T-cell (primary cell): ENCODE data around the gene TMEM256. TPM values are rescaled to one million over a fixed set of nuclear protein-coding genes. Genes with fewer than 3 reads are reported as not detected.

ENCODE experiments used
- ATAC-seq, 4 experiments: fragments of 200-7000 bp in 3 of 4; fragments of 150-1000 bp in 1 of 4; cut with Tn5 transposase; replicated peaks in 1 of 4; 1 replicate in 3 of 4; 2 replicates in 1 of 4; pipeline ENCODE4 v1.10.0; 2021; ENCODE audit warnings: moderate library complexity in 3 of 4, mild to moderate bottlenecking in 2 of 4, moderate number of reproducible peaks in 1 of 4
- CTCF ChIA-PET, 2 donors: fragments of 300-600 bp; sonication (Branson Sonifier 250); formaldehyde crosslinking; loops; one replicate each; lab custom pipeline; 2022; ENCODE audit warnings: antibody characterized with exemption in 2 of 2; lab: Charles Lee
- POLR2A ChIA-PET, 2 donors: fragments of 300-600 bp; sonication (Branson Sonifier 250); formaldehyde crosslinking; loops; one replicate each; lab custom pipeline; 2022; ENCODE audit warnings: antibody characterized with exemption in 2 of 2; lab: Charles Lee
- DNase-seq, 35 experiments: peaks; one replicate each; pipeline versions ENCODE4 v3.0.0 to v3.0.0-alpha.2; 2013 to 2023
- H3K27ac ChIP-seq: one replicate; pipeline ENCODE4 v1.5.1; 2013; ENCODE audit warnings: low read length
- H3K27me3 ChIP-seq, 2 experiments: replicated peaks in 1 of 2; 1 replicate in 1 of 2; 2 replicates in 1 of 2; pipeline versions ENCODE4 v1.6.1 to v1.7.0; 2013; ENCODE audit warnings: low read length in 1 of 2, mixed read lengths in 1 of 2; ENCODE audit not compliant: control insufficient read depth in 2 of 2, insufficient read depth in 2 of 2; ENCODE audit errors: extremely low read depth in 1 of 2
- H3K36me3 ChIP-seq, 2 donors: 1 replicate in 1 of 2; 2 replicates in 1 of 2; pipeline versions ENCODE4 v1.6.1 to v1.7.0; 2013; ENCODE audit warnings: low read length in 1 of 2; ENCODE audit not compliant: control insufficient read depth in 2 of 2, insufficient read depth in 1 of 2; ENCODE audit errors: extremely low read depth in 1 of 2
- H3K4me1 ChIP-seq, 2 experiments: 1 replicate in 1 of 2; 2 replicates in 1 of 2; pipeline versions ENCODE4 v1.6.1 to v1.7.0; 2013; ENCODE audit warnings: low read length in 2 of 2, mixed read lengths in 1 of 2; ENCODE audit not compliant: insufficient read depth in 2 of 2, control insufficient read depth in 1 of 2; ENCODE audit errors: extremely low read depth in 1 of 2
- H3K4me3 ChIP-seq, 2 donors: 1 replicate in 1 of 2; 2 replicates in 1 of 2; pipeline versions ENCODE4 v1.5.1 to v1.7.0; 2013; ENCODE audit warnings: mild to moderate bottlenecking in 2 of 2, low read length in 1 of 2, moderate library complexity in 1 of 2; ENCODE audit not compliant: control insufficient read depth in 1 of 2; ENCODE audit errors: extremely low read depth in 1 of 2
- H3K9me3 ChIP-seq: 2 replicates; pipeline ENCODE4 v1.7.0; 2013
- H3K27ac Mint-ChIP-seq, 2 donors: one replicate each; pipeline ENCODE4 v1.8.0; 2020 to 2021; ENCODE audit warnings: mild to moderate bottlenecking in 2 of 2, mixed read lengths in 2 of 2
- H3K27me3 Mint-ChIP-seq, 2 donors: one replicate each; pipeline ENCODE4 v1.8.0; 2021 to 2022; ENCODE audit warnings: mixed read lengths in 2 of 2
- H3K36me3 Mint-ChIP-seq: one replicate; pipeline ENCODE4 v1.8.0; 2021; ENCODE audit warnings: mixed read lengths
- H3K4me1 Mint-ChIP-seq, 3 donors: one replicate each; pipeline ENCODE4 v1.8.0; 2020 to 2022; ENCODE audit warnings: mixed read lengths in 3 of 3, mild to moderate bottlenecking in 1 of 3
- H3K4me3 Mint-ChIP-seq, 3 donors: one replicate each; pipeline ENCODE4 v1.8.0; 2020 to 2022; ENCODE audit warnings: mild to moderate bottlenecking in 3 of 3, mixed read lengths in 3 of 3, moderate library complexity in 3 of 3
- H3K9me3 Mint-ChIP-seq, 3 donors: one replicate each; pipeline ENCODE4 v1.8.0; 2020 to 2022; ENCODE audit warnings: mixed read lengths in 3 of 3
- WGBS: methylation state at CpG from one replicate; pipeline ENCODE4 v1.1.5; 2013; ENCODE audit warnings: missing lambda C conversion rate; ENCODE audit not compliant: insufficient coverage; 5-methylcytosine and 5-hydroxymethylcytosine counted together
- total RNA-seq, 35 experiments: library from RNA in 6 of 35; stranded (reverse) in 6 of 35; fragments of 120-200 nt in 1 of 35; gene quantifications; one replicate each; pipeline versions ENCODE4 v1.2.1 to v1.2.4 and lab custom pipeline; 2013 to 2026

TMEM256 gene
- total RNA-seq, 5 donors from 2014 or later (not counting 1 experiment from before 2014, with no cell fraction given): 28.7 to 48.9 (median 45.6) TPM

DNA sequence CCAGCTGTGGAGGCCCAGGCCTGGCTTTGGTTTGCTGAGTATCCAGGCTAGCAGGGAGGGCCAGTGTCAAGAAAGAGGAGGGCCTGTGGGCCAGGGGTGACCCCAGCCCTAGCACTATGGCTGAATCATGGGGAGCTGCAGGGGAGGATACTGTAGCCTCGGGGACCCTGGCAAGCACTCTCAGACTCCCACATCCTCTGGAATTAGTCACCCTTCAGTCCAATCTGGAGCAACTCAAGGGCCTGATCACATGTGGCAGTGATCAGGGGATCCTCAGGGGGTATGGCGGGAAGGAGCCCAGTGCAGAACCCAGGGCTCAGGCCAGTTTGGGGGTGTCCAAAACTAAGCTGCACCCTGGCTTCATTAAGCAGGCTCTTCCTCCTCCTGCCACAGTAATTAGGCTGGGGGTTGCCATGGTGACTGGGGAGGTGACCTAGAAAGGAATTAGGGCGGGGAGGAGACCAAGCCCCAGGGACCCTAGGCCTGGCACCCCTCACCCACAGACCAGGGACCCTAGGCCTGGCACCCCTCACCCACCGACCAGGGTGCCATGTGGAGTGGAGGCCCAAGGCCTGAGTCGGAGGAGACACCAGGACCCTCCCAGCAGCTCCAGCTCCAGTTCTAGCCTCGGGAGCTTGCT is 9.6 kb upstream of the TMEM256 start:
- H3K9me3 Mint-ChIP-seq: no peaks in the 10 kb centered on the region
- POLR2A ChIA-PET: no interaction called here
- H3K27ac Mint-ChIP-seq: no peak overlapping the region
- Histone ChIP-seq H3K9me3 (no peaks in the 10 kb centered on the region), H3K4me3 (no peak overlapping the region), H3K36me3 (no peaks in the 10 kb centered on the region), H3K4me1 (peaks cover 0 to 5% of the 10 kb centered on the region in 2 experiments), H3K27ac (no peak overlapping the region), H3K27me3 (peaks cover 0 to 6% of the 10 kb centered on the region in 2 experiments)
- no peak for DNase-seq
- ATAC-seq: no peak
- no peak overlapping the region for H3K4me3 Mint-ChIP-seq
- H3K27me3 Mint-ChIP-seq: no peaks in the 10 kb centered on the region
- H3K36me3 Mint-ChIP-seq: no peaks in the 10 kb centered on the region
- peaks cover 0 to 4% (median 2%) of the 10 kb centered on the region in 3 donors for H3K4me1 Mint-ChIP-seq
- CTCF ChIA-PET: no interaction called here
- WGBS: 80% methylated on average over 3 of the region's 6 CpGs

DNA sequence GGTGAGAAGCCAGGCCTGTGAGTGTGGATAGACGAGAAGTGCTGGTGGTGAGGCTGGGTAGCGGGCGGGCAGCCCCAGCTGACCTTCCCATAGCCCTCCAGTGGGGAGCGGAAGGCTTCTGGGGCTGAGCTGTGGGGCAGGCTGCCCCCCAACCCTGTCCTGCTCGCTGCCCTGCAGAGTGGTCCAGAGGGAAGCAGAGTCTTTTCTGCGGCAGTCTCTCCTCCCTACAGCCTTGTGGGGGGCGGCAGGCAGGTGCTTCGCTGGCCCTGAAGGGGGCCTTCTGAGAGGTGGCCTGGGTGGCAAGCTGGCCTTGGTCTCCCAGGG is 7.5 kb upstream of the TMEM256 start:
- POLR2A ChIA-PET: no interaction called here

GRCh38 chr17:7410634-7411426 is 6.9 kb upstream of the TMEM256 start:
- Mint-ChIP-seq H3K4me1 (peaks cover 3 to 11% (median 5%) of the 10 kb centered on the region in 3 donors), H3K4me3 (no peak overlapping the region), H3K27ac (no peak overlapping the region), H3K36me3 (no peaks in the 10 kb centered on the region), H3K9me3 (no peaks in the 10 kb centered on the region), H3K27me3 (no peaks in the 10 kb centered on the region)
- CTCF ChIA-PET: no interaction called here
- 84% methylated on average over 22 of the region's 25 CpGs for WGBS
- H3K4me1 ChIP-seq: peaks cover 0 to 6% of the 10 kb centered on the region in 2 experiments
- H3K36me3 ChIP-seq: no peaks in the 10 kb centered on the region
- no peak overlapping the region for H3K4me3 ChIP-seq
- H3K27ac ChIP-seq: no peak overlapping the region
- H3K9me3 ChIP-seq: no peaks in the 10 kb centered on the region
- DNase-seq (no peak), ATAC-seq (no peak)
- POLR2A ChIA-PET: no interaction called here
- peaks cover 0 to 5% of the 10 kb centered on the region in 2 experiments for H3K27me3 ChIP-seq

More for the DNA sequence above, 7.5 kb upstream of the TMEM256 start:
- Histone ChIP-seq H3K4me1 (peaks cover 0 to 6% of the 10 kb centered on the region in 2 experiments), H3K9me3 (no peaks in the 10 kb centered on the region), H3K4me3 (no peak overlapping the region), H3K36me3 (no peaks in the 10 kb centered on the region), H3K27me3 (peaks cover 0 to 4% of the 10 kb centered on the region in 2 experiments), H3K27ac (no peak overlapping the region)
- H3K27me3 Mint-ChIP-seq: no peaks in the 10 kb centered on the region
- no peak overlapping the region for H3K27ac Mint-ChIP-seq
- H3K4me1 Mint-ChIP-seq: peaks cover 0 to 9% (median 3%) of the 10 kb centered on the region in 3 donors
- H3K9me3 Mint-ChIP-seq: no peaks in the 10 kb centered on the region
- H3K36me3 Mint-ChIP-seq: no peaks in the 10 kb centered on the region
- ATAC-seq: no peak
- DNase-seq: no peak
- no peak overlapping the region for H3K4me3 Mint-ChIP-seq
- WGBS: 86% methylated on average over 8 of the region's 8 CpGs
- CTCF ChIA-PET: no interaction called here

- Histone ChIP-seq H3K27ac (no peak overlapping the region), H3K36me3 (no peaks in the 10 kb centered on the region), H3K4me1 (peaks cover 0 to 16% of the 10 kb centered on the region in 2 experiments), H3K27me3 (peaks cover 0 to 13% of the 10 kb centered on the region in 2 experiments), H3K4me3 (no peak overlapping the region), H3K9me3 (no peaks in the 10 kb centered on the region)
- Mint-ChIP-seq H3K9me3 (no peaks in the 10 kb centered on the region), H3K4me3 (peak overlapping the region in 1 of 3 donors; percentile 1), H3K4me1 (peaks cover 5 to 14% (median 8%) of the 10 kb centered on the region in 3 donors), H3K27ac (no peak overlapping the region), H3K36me3 (no peaks in the 10 kb centered on the region), H3K27me3 (peaks cover 0 to 1% of the 10 kb centered on the region in 2 donors)
- DNase-seq (no peak), ATAC-seq (no peak)
- WGBS: 90% methylated on average over 6 of the region's 6 CpGs
- ChIA-PET POLR2A (no interaction called here), CTCF (no interaction called here)
These were observed 5.8 kb upstream of the TMEM256 start for GRCh38 chr17:7409716-7410115.

DNA sequence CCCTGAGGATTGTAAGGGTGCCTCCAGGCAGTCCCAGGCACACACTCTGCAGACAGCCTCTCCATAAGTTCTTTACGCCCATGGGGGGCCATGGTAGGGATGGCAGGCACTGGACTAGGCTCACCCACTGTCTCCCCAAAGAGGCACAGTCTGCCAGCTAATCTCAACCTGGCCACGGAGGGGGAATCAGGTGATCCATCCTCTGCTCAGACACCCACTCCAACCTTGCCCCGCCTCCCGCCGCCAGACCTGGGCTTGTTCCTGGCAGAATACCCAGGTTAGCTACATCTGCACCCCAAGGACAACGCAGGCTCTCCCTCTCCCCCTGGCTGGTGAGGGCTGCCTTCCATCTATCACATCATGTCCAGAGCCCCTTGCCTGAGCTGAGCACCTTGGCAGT is 5.0 kb upstream of the TMEM256 start:
- no peaks in the 10 kb centered on the region for H3K36me3 Mint-ChIP-seq
- peaks cover 0 to 1% of the 10 kb centered on the region in 2 donors for H3K27me3 Mint-ChIP-seq
- ChIA-PET POLR2A (no interaction called here), CTCF (no interaction called here)
- WGBS: 63% methylated on average over 3 of the region's 6 CpGs
- Histone ChIP-seq H3K27me3 (peaks cover 0 to 13% of the 10 kb centered on the region in 2 experiments), H3K36me3 (no peaks in the 10 kb centered on the region), H3K4me3 (no peak overlapping the region), H3K4me1 (peaks cover 0 to 21% of the 10 kb centered on the region in 2 experiments), H3K27ac (no peak overlapping the region), H3K9me3 (no peaks in the 10 kb centered on the region)
- ATAC-seq (no peak), DNase-seq (no peak)
- H3K4me3 Mint-ChIP-seq: peak overlapping the region in 2 of 3 donors; percentile 1 to 50
- H3K9me3 Mint-ChIP-seq: no peaks in the 10 kb centered on the region
- H3K4me1 Mint-ChIP-seq: peaks cover 5 to 17% (median 8%) of the 10 kb centered on the region in 3 donors
- no peak overlapping the region for H3K27ac Mint-ChIP-seq

- H3K4me3 ChIP-seq: no peak overlapping the region
- Mint-ChIP-seq H3K27me3 (peaks cover 0 to 1% of the 10 kb centered on the region in 2 donors), H3K4me1 (peaks cover 6 to 18% (median 9%) of the 10 kb centered on the region in 3 donors), H3K36me3 (no peaks in the 10 kb centered on the region), H3K27ac (no peak overlapping the region), H3K4me3 (no peak overlapping the region), H3K9me3 (no peaks in the 10 kb centered on the region)
- ATAC-seq (peak in 1 of 4 experiments; percentile 2), DNase-seq (peak in 24 of 35 experiments; percentile 10 to 61 (median 38))
- 61% methylated on average over 57 of the region's 58 CpGs for WGBS
- no peak overlapping the region for H3K27ac ChIP-seq
- ChIA-PET CTCF (no interaction called here), POLR2A (no interaction called here)
- H3K36me3 ChIP-seq: no peaks in the 10 kb centered on the region
- H3K9me3 ChIP-seq: no peaks in the 10 kb centered on the region
- H3K4me1 ChIP-seq: peaks cover 0 to 27% of the 10 kb centered on the region in 2 experiments
- H3K27me3 ChIP-seq: peaks cover 0 to 10% of the 10 kb centered on the region in 2 experiments
These were observed 4.4 kb upstream of the TMEM256 start for GRCh38 chr17:7408252-7408727.
